ENCODE measurements around the gene TMTC1.

Gene TMTC1

GRCh38 chr12:29620030-29620429 is 163.7 kb downstream of the TMTC1 start:
- no peak for DNase-seq (ENCODE audit: low read depth in 3 of 3, low spot score in 1 of 3)

GRCh38 chr12:29617407-29617803 is 166.3 kb downstream of the TMTC1 start:
- no peak for DNase-seq (ENCODE audit: low read depth in 3 of 3, low spot score in 1 of 3)

- DNase-seq (ENCODE audit: low read depth in 3 of 3, low spot score in 1 of 3) = no peak
Observed at GRCh38 chr12:29616664-29617406, 166.9 kb downstream of the TMTC1 start.

- no peak for DNase-seq (ENCODE audit: low read depth in 3 of 3, low spot score in 1 of 3)
Observed at GRCh38 chr12:29614694-29615325, 168.9 kb downstream of the TMTC1 start.

GRCh38 chr12:29612912-29613311 is 170.8 kb downstream of the TMTC1 start:
- DNase-seq (ENCODE audit: low read depth in 3 of 3, low spot score in 1 of 3) = no peak

GRCh38 chr12:29611906-29612305 is 171.8 kb downstream of the TMTC1 start:
- DNase-seq (ENCODE audit: low read depth in 3 of 3, low spot score in 1 of 3) = no peak

- DNase-seq (ENCODE audit: low read depth in 3 of 3, low spot score in 1 of 3) = no peak
Observed at GRCh38 chr12:29610473-29611170, 173.1 kb downstream of the TMTC1 start.

GRCh38 chr12:29609431-29610215 is 174.1 kb downstream of the TMTC1 start:
- DNase-seq (ENCODE audit: low read depth in 3 of 3, low spot score in 1 of 3) = no peak

- DNase-seq (ENCODE audit: low read depth in 3 of 3, low spot score in 1 of 3) = no peak
Observed at GRCh38 chr12:29608581-29608980, 175.2 kb downstream of the TMTC1 start.

GRCh38 chr12:29599381-29599780 is 184.4 kb downstream of the TMTC1 start:
- no peak for DNase-seq (ENCODE audit: low read depth in 3 of 3, low spot score in 1 of 3)

- DNase-seq (ENCODE audit: low read depth in 3 of 3, low spot score in 1 of 3) = no peak
Observed at GRCh38 chr12:29595071-29595755, 188.5 kb downstream of the TMTC1 start.

- no peak for DNase-seq (ENCODE audit: low read depth in 3 of 3, low spot score in 1 of 3)
Observed at GRCh38 chr12:29593001-29593400, 190.7 kb downstream of the TMTC1 start.

- DNase-seq (ENCODE audit: low read depth in 3 of 3, low spot score in 1 of 3) = no peak
Observed at GRCh38 chr12:29591140-29592020, 192.4 kb downstream of the TMTC1 start.

- DNase-seq (ENCODE audit: low read depth in 3 of 3, low spot score in 1 of 3) = no peak
Observed at GRCh38 chr12:29589851-29590250, 193.9 kb downstream of the TMTC1 start.

- DNase-seq (ENCODE audit: low read depth in 3 of 3, low spot score in 1 of 3) = no peak
Observed at GRCh38 chr12:29589286-29589820, 194.4 kb downstream of the TMTC1 start.

GRCh38 chr12:29582677-29583272 is 201.0 kb downstream of the TMTC1 start:
- DNase-seq (ENCODE audit: low read depth in 3 of 3, low spot score in 1 of 3) = no peak

GRCh38 chr12:29582146-29582545 is 201.6 kb downstream of the TMTC1 start:
- DNase-seq (ENCODE audit: low read depth in 3 of 3, low spot score in 1 of 3) = no peak

- DNase-seq (ENCODE audit: low read depth in 3 of 3, low spot score in 1 of 3) = no peak
Observed at GRCh38 chr12:29581631-29582030, 202.1 kb downstream of the TMTC1 start.

GRCh38 chr12:29580971-29581370 is 202.8 kb downstream of the TMTC1 start:
- no peak for DNase-seq (ENCODE audit: low read depth in 3 of 3, low spot score in 1 of 3)

Data from stimulated activated CD4-positive, alpha-beta T cell treated with anti-CD3 and anti-CD28 coated beads, TNF-alpha, amount 100 ng/mL, for 1 hour (primary cell).